HEK293T (cell line): Measurements from ENCODE around the gene MEF2B.

Experiments
- CTCF ChIA-PET: fragments of 350-600 bp; formaldehyde crosslinking; extraction: SDS; loops from one replicate; lab custom pipeline; 2021; ENCODE audit warnings: antibody characterized with exemption, inconsistent platforms; lab: Yijun Ruan, JAX
- POLR2A ChIA-PET: fragments of 350-600 bp; formaldehyde crosslinking; extraction: SDS; loops from one replicate; lab custom pipeline; 2020; ENCODE audit warnings: antibody characterized with exemption, inconsistent platforms; lab: Yijun Ruan, JAX
- DNase-seq: peaks from one replicate; pipeline ENCODE4 v3.0.0; 2012; ENCODE audit warnings: mixed read lengths; ENCODE audit errors: extremely low spot score
- ARNT ChIP-seq: fragments of 450-650 bp; IDR thresholded peaks from 2 replicates; pipeline ENCODE4 v1.6.1; 2017; ENCODE audit warnings: mild to moderate bottlenecking
- BHLHE40 ChIP-seq: fragments of 450-650 bp; IDR thresholded peaks from 2 replicates; pipeline ENCODE4 v1.6.1; 2016; ENCODE audit warnings: mild to moderate bottlenecking, moderate library complexity, borderline replicate concordance
- CTBP1 ChIP-seq: fragments of 450-650 bp; IDR thresholded peaks from 2 replicates; pipeline ENCODE4 v1.6.1; 2016; ENCODE audit warnings: borderline replicate concordance
- ELF4 ChIP-seq: fragments of 450-650 bp; IDR thresholded peaks from 2 replicates; pipeline ENCODE4 v1.6.1; 2017; ENCODE audit warnings: antibody characterized with exemption
- FOXA1 ChIP-seq: fragments of 450-650 bp; IDR thresholded peaks from 2 replicates; pipeline ENCODE4 v1.6.1; 2016; ENCODE audit warnings: mild to moderate bottlenecking
- FOXK2 ChIP-seq: fragments of 450-650 bp; IDR thresholded peaks from 2 replicates; pipeline ENCODE4 v1.6.1; 2016; ENCODE audit warnings: mild to moderate bottlenecking
- FOXM1 ChIP-seq: fragments of 450-650 bp; IDR thresholded peaks from 2 replicates; pipeline ENCODE4 v1.6.1; 2017; ENCODE audit warnings: mild to moderate bottlenecking, borderline replicate concordance
- HDGF ChIP-seq: fragments of 450-650 bp; IDR thresholded peaks from 2 replicates; pipeline ENCODE4 v1.6.1; 2017; ENCODE audit warnings: antibody characterized with exemption, borderline replicate concordance
- L3MBTL2 ChIP-seq: fragments of 450-650 bp; conservative IDR thresholded peaks from 2 replicates; pipeline ENCODE4 v1.6.1; 2016; ENCODE audit warnings: mild to moderate bottlenecking
- LEF1 ChIP-seq: fragments of 450-650 bp; IDR thresholded peaks from 2 replicates; pipeline ENCODE4 v1.6.1; 2017; ENCODE audit warnings: mild to moderate bottlenecking, borderline replicate concordance
- NFRKB ChIP-seq: fragments of 450-650 bp; IDR thresholded peaks from 2 replicates; pipeline ENCODE4 v1.6.1; 2016; ENCODE audit warnings: mild to moderate bottlenecking, moderate library complexity
- PKNOX1 ChIP-seq: fragments of 450-650 bp; IDR thresholded peaks from 2 replicates; pipeline ENCODE4 v1.6.1; 2016
- SP1 ChIP-seq: fragments of 450-650 bp; IDR thresholded peaks from 2 replicates; pipeline ENCODE4 v1.6.1; 2017
- SUZ12 ChIP-seq: fragments of 450-650 bp; IDR thresholded peaks from 2 replicates; pipeline ENCODE4 v1.6.1; 2016; ENCODE audit warnings: mild to moderate bottlenecking
- TARDBP ChIP-seq: fragments of 450-650 bp; IDR thresholded peaks from 2 replicates; pipeline ENCODE4 v1.6.1; 2016
- ZNF384 ChIP-seq: fragments of 450-650 bp; IDR thresholded peaks from 2 replicates; pipeline ENCODE4 v1.6.1; 2016

Gene MEF2B

DNA sequence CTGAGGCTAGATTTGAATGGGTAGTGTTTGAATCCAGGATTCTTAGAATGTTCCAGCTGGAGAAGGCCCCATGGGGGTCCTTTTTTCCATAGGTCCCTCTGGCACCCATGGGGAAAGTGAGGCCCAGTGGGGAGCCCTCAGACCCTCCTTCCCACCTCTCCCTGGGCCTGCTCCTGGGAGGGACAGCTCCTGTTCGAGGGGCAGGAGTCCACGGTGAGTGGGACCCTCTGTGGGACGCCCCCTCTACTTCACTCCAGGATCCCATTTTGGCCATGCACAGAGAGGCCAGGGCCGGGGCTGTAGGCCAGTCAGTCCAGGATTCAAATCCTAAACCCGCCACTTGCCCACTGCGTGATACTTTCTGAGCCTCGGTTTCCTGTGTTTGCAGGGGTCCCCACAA, 7.6 kb downstream of the MEF2B start:
- TF ChIP-seq HDGF (no peak), PKNOX1 (no peak), TARDBP (no peak), ELF4 (no peak), SUZ12 (no peak), ZNF384 (no peak), NFRKB (no peak), ARNT (no peak), FOXA1 (no peak), LEF1 (no peak), FOXK2 (no peak), SP1 (no peak), FOXM1 (no peak), BHLHE40 (no peak), L3MBTL2 (no peak)
- CTCF ChIA-PET, result no interaction called here
- POLR2A ChIA-PET, result no interaction called here
- DNase-seq, result no peak

DNA sequence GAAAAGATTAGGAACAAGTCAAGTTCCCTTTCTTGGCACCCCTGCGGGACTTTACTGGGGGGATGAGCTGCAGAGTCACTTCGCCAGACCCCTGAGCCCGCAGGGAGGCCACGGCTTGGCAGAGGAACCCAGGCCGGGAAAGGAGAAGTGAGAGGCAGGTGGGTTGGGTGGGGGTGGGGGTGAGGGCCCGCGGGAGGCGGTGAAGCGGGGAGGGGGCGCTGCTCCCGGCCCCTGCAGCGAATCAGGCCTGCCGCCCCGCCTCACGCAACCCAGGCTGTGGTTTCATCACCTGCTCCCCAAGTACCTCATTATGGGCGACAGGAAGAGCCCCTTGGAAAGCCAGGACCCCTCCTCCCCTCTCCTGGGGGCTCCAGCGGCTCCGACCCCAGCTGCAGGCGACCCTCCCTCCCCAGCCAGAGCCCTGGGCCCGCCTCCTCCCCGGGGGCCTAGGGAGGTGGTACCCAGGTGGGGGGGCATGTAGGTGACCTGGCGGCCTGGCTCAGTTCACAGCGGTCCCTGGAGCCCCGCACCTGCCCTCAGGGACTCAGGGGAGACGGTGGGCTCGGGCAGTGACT, 9.5 kb downstream of the MEF2B start:
- TF ChIP-seq ARNT (no peak), NFRKB (no peak), ELF4 (no peak), ZNF384 (no peak), SUZ12 (no peak), BHLHE40 (no peak), PKNOX1 (no peak), HDGF (no peak), FOXK2 (no peak), SP1 (no peak), FOXM1 (no peak), LEF1 (no peak), CTBP1 (no peak), L3MBTL2 (no peak), FOXA1 (no peak), TARDBP (no peak)
- DNase-seq, result no peak
- POLR2A ChIA-PET, result no interaction called here
- CTCF ChIA-PET, result no interaction called here

DNA sequence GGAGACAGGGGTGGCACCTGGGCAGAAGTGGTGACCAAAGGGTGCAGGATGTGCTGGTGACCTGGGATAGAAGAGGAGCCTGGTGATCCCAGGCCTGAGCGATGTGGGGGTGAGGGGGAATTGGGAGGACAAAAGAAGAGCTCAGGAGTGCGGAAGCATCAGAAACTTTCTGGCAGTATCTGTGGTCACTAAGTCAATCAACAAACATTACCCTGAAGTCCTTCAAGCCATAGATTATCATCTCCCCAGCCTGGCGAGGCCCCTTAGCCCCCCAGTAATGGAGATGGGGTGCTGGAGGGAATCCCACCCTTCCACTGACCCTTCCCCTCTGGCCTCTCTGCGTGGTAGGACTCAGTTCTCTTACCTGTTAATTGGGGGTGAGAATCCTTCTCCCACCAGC, 10.5 kb downstream of the MEF2B start:
- no peak for TF ChIP-seq NFRKB
- no peak for TF ChIP-seq BHLHE40
- no peak for TF ChIP-seq SP1
- no peak for TF ChIP-seq CTBP1
- no peak for TF ChIP-seq SUZ12
- TF ChIP-seq FOXA1, result no peak
- no peak for TF ChIP-seq ZNF384
- TF ChIP-seq ARNT, result no peak
- no peak for TF ChIP-seq FOXK2
- TF ChIP-seq LEF1, result no peak
- no peak for TF ChIP-seq ELF4
- no peak for TF ChIP-seq FOXM1
- TF ChIP-seq PKNOX1, result no peak
- CTCF ChIA-PET, result no interaction called here
- DNase-seq, result no peak
- POLR2A ChIA-PET, result no interaction called here

GRCh38 chr19:19157808-19158207, 12.3 kb downstream of the MEF2B start:
- no peak for DNase-seq
- no peak for TF ChIP-seq PKNOX1
- TF ChIP-seq NFRKB, result no peak
- no peak for TF ChIP-seq FOXA1
- TF ChIP-seq L3MBTL2, result no peak
- POLR2A ChIA-PET, result no interaction called here
- CTCF ChIA-PET, result interaction anchor here (0.8 kb wide), 1 partner anchor 17 kb away, joined by 3 read pairs; no protein-coding TSS in a partner anchor

GRCh38 chr19:19155495-19156219, 14.4 kb downstream of the MEF2B start:
- no peak for DNase-seq
- TF ChIP-seq ZNF384, result no peak
- TF ChIP-seq ELF4, result no peak
- TF ChIP-seq BHLHE40, result no peak
- TF ChIP-seq TARDBP, result no peak
- no peak for TF ChIP-seq LEF1
- TF ChIP-seq PKNOX1, result no peak
- no peak for TF ChIP-seq HDGF
- TF ChIP-seq FOXA1, result no peak
- TF ChIP-seq SUZ12, result no peak
- TF ChIP-seq CTBP1, result no peak
- TF ChIP-seq SP1, result no peak
- TF ChIP-seq L3MBTL2, result no peak
- no peak for TF ChIP-seq FOXM1
- CTCF ChIA-PET, result interaction anchor here (1.2 kb wide), 1 partner anchor 13 kb away, joined by 3 read pairs; no protein-coding TSS in a partner anchor

More at GRCh38 chr19:19155495-19156219, 14.4 kb downstream of the MEF2B start:
- POLR2A ChIA-PET, result interaction anchor here (1.1 to 1.2 kb wide), 2 partner anchors 14 to 17 kb away, joined by 3 read pairs; partner anchors contain the start of gene MEF2B
